ENCODE data around the gene TMEM192. TPM values are rescaled to one million over a fixed set of nuclear protein-coding genes. Genes with fewer than 3 reads are reported as not detected.
"Not testable (repeated sequence)": the region's sequence is repeated elsewhere in the genome, so short reads cannot be mapped to it uniquely, and the experiment has no call there.

Gene TMEM192
- total and polyA plus RNA-seq, 7 donors: 4.7 to 12.5 (median 7.4) TPM

GRCh38 chr4:165136529-165136928 is 23.9 kb upstream of the TMEM192 start:
- Histone ChIP-seq H3K36me3 (no peaks in the 10 kb centered on the region), H3K4me3 (no peak overlapping the region), H3K27me3 (no peaks in the 10 kb centered on the region), H3K4me1 (no peaks in the 10 kb centered on the region), H3K27ac (no peak overlapping the region), H3K9me3 (no peaks in the 10 kb centered on the region)
- no peak for DNase-seq
- intact Hi-C loops (cut with DNase I): no loop called here
- 87 to 89% methylated on average over 4 of the region's 4 CpGs for WGBS, 2 donors
- TF ChIP-seq POLR2AphosphoS5 (IDR thresholded peaks at IDR 0.05) (no peak), EP300 (IDR thresholded peaks at IDR 0.05) (no peak), CTCF (IDR thresholded peaks at IDR 0.05) (no peak), POLR2A (IDR thresholded peaks at IDR 0.05) (no peak)

GRCh38 chr4:165133150-165133549 is 20.5 kb upstream of the TMEM192 start:
- no peak overlapping the region for H3K27ac ChIP-seq
- H3K27me3 ChIP-seq: no peaks in the 10 kb centered on the region
- H3K4me1 ChIP-seq: no peaks in the 10 kb centered on the region
- H3K36me3 ChIP-seq: no peaks in the 10 kb centered on the region
- intact Hi-C loops (cut with DNase I): no loop called here
- no peak overlapping the region for H3K4me3 ChIP-seq
- WGBS, 2 donors: 41 to 62% methylated on average over 2 of the region's 2 CpGs
- TF ChIP-seq POLR2AphosphoS5 (IDR thresholded peaks at IDR 0.05) (no peak), CTCF (IDR thresholded peaks at IDR 0.05) (no peak), POLR2A (IDR thresholded peaks at IDR 0.05) (no peak), EP300 (IDR thresholded peaks at IDR 0.05) (no peak)
- no peak for DNase-seq
- no peaks in the 10 kb centered on the region for H3K9me3 ChIP-seq

- Histone ChIP-seq H3K36me3 (no peaks in the 10 kb centered on the region), H3K4me3 (no peak overlapping the region), H3K9me3 (no peaks in the 10 kb centered on the region), H3K4me1 (no peaks in the 10 kb centered on the region), H3K27ac (no peak overlapping the region), H3K27me3 (no peaks in the 10 kb centered on the region)
- peak; percentile 70 for DNase-seq
- TF ChIP-seq CTCF (IDR thresholded peaks at IDR 0.05) (peak; percentile 49 to 84 (median 82)), POLR2A (IDR thresholded peaks at IDR 0.05) (no peak)
- 13 to 19% methylated on average over 9 of the region's 9 CpGs for WGBS, 2 donors
- intact Hi-C loops (cut with DNase I): loop anchor here (1.0 kb wide), 1 partner anchor 333 kb away; no protein-coding TSS in a partner anchor
Observed at GRCh38 chr4:165131247-165131832, 18.7 kb upstream of the TMEM192 start.

- no peak overlapping the region for H3K4me3 ChIP-seq
- H3K27ac ChIP-seq: no peak overlapping the region
- DNase-seq: no peak
- H3K36me3 ChIP-seq: no peaks in the 10 kb centered on the region
- no peaks in the 10 kb centered on the region for H3K27me3 ChIP-seq
- no peaks in the 10 kb centered on the region for H3K4me1 ChIP-seq
- TF ChIP-seq EP300 (IDR thresholded peaks at IDR 0.05) (no peak), CTCF (IDR thresholded peaks at IDR 0.05) (no peak), POLR2AphosphoS5 (IDR thresholded peaks at IDR 0.05) (no peak)
- intact Hi-C loops (cut with DNase I): no loop called here
- 47 to 58% methylated on average over 3 of the region's 3 CpGs for WGBS, 2 donors
- no peaks in the 10 kb centered on the region for H3K9me3 ChIP-seq
Observed at GRCh38 chr4:165129924-165130323, 17.3 kb upstream of the TMEM192 start.

- intact Hi-C loops (cut with DNase I): not testable (repeated sequence)
Observed at GRCh38 chr4:165125869-165126499, 13.3 kb upstream of the TMEM192 start.

More at GRCh38 chr4:165125869-165126499, 13.3 kb upstream of the TMEM192 start:
- not testable (repeated sequence) for H3K4me3 ChIP-seq, H3K27ac ChIP-seq, H3K4me1 ChIP-seq, H3K9me3 ChIP-seq, H3K36me3 ChIP-seq, H3K27me3 ChIP-seq, DNase-seq
- WGBS, 2 donors: 96 to 97% methylated on average over 40 of the region's 40 CpGs

Data from sigmoid colon (tissue), 7 donors.